HG03060 (cell line): ENCODE data around the gene SNRPA.

Experiments
- ATAC-seq: cut with Tn5 transposase; IDR thresholded peaks from one replicate; pipeline ENCODE4 v1.9.1; 2021; ENCODE audit warnings: low read depth, moderate number of reproducible peaks; ENCODE audit not compliant: unreplicated experiment

SNRPA gene

DNA sequence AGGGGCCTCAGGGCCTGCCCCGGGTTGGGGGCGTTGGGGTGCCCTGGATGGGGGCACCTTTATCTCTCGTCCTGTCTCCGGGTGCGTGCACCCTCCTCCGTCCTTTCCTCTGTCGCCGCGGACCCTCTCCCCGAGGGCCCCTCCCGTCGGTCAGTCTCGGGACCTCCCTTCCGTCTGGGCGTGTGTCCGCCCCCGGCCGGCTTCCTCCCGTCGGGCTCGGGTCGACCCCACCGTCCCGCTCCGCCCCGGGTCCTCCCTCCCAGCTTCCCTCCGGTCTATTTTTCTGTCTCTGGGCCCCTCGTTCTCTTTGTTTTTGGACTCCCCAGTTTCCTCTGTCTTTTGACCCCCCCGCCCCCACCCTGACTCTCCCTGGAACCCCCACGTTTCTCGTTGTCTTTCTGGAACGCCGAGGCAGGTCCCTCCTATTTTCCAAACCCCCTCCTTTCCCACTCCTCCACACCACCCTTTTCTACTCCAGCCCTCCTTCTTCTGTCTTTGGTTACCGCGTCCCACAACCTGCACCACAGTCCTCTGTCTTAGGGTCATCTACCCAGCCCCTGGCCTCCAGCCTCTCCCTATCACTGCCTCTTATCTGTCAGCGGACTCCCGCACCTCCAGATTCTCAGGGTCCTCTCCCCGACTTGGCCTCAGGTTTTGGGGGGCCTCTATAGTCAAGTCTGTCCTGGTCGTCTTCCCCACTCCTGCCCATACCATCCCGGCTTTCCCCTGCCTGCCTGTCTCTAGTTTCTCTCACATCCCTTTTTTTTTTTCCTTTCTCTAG, 48.7 kb downstream of the SNRPA start:
- ATAC-seq = no peak

DNA sequence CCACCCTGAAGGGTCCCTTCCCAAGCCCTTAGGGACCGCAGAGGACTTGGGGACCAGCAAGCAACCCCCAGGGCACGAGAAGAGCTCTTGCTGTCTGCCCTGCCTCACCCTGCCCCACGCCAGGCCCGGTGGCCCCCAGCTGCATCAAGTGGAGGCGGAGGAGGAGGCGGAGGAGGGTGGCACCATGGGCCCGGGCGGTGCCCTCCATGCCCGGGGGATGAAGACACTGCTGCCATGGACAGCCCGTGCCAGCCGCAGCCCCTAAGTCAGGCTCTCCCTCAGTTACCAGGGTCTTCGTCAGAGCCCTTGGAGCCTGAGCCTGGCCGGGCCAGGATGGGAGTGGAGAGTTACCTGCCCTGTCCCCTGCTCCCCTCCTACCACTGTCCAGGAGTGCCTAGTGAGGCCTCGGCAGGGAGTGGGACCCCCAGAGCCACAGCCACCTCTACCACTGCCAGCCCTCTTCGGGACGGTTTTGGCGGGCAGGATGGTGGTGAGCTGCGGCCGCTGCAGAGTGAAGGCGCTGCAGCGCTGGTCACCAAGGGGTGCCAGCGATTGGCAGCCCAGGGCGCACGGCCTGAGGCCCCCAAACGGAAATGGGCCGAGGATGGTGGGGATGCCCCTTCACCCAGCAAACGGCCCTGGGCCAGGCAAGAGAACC, 49.5 kb downstream of the SNRPA start:
- ATAC-seq = no peak

DNA sequence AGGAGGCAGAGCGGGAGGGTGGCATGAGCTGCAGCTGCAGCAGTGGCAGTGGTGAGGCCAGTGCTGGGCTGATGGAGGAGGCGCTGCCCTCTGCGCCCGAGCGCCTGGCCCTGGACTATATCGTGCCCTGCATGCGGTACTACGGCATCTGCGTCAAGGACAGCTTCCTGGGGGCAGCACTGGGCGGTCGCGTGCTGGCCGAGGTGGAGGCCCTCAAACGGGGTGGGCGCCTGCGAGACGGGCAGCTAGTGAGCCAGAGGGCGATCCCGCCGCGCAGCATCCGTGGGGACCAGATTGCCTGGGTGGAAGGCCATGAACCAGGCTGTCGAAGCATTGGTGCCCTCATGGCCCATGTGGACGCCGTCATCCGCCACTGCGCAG, 50.0 kb downstream of the SNRPA start:
- ATAC-seq = no peak

DNA sequence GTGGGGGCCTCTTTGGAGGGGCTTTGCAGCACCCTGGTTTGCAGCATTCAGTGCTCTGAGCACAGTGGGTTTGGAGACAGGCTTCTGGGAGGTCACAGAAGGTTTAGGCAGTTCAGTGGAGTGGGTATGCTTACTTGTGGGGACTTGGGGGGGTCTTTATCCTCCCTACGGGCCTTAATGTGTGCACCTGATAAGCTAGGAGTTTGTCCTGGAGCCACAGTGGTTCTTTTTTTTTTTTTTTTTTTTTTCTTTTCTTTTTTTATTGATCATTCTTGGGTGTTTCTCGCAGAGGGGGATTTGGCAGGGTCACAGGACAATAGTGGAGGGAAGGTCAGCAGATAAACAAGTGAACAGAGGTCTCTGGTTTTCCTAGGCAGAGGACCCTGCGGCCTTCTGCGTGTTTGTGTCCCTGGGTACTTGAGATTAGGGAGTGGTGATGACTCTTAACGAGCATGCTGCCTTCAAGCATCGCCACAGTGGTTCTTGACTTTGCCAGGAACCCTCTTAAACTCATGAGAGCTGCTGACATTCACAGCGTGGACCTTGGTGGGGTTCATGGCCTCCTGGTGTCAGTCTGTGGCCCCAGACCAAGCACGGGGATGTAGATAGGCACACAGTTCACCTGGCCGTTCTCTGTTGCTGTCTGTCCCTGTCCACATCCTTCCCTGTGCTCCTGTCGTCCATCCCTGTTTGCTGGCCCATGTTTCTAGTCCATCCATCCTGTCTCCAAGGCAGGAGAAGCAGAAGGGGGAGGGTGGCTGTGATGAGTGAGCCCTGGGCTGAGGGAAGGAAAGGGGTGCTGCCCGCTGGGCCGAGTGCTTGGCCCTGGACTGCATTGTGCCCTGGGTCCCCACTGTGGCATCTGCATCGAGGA, 50.7 kb downstream of the SNRPA start:
- ATAC-seq = no peak

DNA sequence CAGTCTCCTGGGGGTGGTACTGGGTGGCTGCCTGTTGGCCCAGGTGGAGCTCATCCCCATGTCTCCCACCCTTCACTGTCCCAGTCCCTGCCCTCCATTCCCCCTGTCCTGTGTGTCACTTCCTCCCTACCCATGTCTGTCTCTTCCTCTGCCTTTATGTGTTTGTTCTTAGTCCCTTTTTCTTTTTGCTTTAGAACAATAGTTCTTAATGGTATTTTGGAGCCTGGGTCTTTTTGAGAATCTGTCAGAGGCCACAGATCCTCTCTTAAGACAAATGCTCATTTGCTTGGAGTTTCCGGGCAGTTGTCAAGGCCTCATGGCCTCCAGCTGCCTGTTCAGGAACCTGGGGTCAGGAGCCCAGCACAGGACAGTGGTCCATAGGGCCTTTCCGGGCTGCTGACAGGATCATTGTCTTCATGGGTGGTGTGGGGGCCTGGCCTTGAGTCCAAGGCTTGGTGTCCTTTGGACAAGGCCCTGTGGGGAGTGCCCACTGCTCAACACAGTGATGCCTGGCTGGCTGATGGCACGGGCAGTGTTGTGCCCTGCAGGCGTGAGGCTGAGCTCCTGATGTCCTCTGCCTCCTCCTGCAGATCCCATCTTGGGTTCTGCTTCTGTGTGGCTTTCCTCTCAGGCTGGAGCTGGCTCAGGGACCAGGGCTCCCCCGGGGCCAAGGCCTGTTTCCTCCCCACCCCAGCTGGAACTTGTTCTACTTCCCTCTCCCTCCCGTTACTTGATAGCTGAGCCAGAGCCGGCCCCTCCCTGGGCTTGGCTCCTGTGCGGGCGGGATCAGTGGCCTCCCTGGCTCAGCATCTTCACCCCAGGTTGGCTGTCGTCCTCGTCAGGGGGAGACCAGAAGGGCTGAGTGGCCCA, 51.5 kb downstream of the SNRPA start:
- ATAC-seq = no peak

DNA sequence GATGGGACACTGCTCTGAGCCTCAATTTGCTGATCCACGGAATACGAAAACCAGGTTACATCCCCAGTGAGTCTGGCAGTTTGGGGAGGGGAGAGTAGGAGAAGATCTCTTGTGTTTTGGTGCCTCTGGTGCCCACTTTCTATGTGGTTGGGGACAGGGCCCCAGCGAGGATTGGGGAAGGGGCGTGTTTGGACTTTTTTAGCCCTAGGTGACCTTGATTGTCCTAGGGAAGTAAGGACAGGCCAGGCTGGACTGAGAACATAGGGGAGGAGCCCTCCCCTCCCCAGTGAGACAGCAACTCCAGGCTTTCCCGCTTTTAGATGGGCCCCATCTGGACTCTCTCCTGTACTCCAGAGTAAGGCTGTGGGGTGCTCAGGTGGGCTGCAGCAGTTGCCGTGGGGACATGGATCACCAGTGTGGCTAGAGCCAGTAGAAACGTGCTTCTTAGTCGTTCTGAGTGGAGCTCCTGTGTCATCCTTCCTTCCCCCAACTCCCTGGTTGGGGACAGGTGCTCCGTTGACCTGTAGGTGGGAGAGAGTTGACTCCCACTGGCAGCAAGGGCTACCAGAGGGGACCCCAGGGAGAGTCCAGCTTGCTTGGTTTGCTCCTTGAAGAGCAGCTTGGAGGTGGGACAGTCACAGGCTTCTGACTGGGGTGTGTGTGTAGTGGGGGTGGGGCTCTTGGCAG, 52.3 kb downstream of the SNRPA start:
- no peak for ATAC-seq

DNA sequence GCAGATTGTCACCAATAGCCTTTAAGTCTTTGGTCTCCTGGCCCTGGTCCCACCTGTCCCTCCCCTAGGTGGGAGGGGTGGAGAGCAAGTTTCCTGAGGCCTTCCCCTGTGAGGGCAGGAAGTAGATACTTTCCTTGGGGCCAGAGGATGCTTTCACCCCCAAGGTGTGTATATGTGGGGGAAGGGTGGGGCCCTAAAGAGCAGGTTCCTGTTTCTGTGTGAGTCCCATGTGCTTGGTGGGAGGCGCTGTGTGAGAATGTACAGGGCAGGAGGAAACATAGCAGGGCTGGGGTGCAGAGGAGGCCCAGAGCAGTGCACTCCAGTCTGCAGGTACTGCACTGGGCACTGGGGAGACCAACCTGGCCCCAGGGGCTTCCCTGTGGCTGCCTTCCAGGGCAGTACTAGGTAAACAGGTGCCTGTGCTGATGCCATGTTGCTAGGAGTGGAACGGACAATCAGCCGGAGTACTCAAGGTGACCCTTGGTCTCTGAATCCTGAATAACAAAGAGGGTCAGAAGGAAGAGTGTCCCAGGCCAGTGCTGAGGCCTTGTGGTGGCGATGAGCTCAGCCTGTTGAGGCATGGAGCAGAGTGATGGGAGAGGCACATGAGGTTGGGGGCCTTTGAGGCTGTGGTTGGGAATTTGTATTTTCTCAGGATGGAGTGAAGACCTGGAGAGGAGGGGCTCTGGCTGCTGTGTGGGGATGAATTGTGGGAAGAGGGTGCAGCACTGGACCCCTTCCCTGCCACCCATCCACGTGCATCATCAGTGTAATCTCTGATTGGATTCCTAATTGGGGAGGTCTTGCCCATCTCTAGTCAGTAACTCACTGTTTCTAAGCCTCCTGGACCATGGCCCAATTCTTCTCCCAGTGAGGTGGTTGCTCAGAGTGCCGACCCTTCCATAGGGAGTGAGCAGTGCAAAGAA, 53.1 kb downstream of the SNRPA start:
- no peak for ATAC-seq

DNA sequence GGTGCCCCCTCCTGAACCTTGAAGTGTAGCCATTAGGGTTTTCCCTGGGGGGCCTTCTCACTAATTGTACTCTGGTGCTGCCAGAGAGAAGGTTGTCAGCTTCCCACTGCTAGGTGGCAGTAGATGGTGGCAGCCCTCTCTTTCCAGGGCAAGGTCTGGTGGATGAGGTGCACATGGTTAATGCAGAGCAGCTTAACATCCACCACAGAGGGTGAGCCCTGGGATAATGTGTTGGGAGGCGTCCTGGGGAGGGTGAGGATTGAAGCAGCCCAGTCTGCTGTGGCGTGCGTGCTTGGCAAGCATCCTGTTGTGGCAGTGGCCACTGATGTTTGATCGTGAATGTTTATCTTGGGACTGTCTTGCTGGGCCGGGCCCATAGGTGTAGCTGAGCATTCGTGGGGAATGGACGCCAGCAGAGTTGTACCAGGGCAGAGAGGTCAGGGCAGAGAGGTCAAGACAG, 53.8 kb downstream of the SNRPA start:
- ATAC-seq = no peak

DNA sequence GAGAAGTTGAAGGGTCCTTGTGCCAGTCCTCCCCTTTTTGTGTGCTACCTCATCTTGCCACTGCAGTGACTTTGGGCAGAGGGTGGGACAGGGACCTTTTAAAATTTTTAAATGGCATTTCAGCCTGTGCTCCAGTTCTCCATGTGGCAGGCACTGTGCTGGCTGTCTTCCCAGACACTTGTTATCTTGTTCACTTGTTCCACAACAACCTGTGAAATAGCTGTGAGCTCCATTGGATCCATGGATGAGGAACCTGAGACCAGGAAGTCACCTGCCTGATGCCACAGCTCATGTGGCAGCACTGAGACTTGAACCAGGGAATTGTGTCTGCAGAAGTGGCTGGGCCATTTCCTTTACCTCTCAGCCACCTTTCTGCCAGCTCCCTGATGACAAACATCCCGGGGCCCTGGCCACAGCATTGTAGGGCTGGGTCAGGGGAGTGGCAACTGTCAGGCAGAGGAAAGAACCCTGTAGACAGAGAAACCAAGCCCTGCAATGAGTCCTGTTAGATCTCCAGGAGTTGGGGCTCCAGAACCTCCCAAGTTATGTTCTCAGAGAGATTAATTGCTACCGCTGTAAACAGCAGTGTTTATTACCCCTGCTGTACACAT, 54.4 kb downstream of the SNRPA start:
- ATAC-seq = no peak

DNA sequence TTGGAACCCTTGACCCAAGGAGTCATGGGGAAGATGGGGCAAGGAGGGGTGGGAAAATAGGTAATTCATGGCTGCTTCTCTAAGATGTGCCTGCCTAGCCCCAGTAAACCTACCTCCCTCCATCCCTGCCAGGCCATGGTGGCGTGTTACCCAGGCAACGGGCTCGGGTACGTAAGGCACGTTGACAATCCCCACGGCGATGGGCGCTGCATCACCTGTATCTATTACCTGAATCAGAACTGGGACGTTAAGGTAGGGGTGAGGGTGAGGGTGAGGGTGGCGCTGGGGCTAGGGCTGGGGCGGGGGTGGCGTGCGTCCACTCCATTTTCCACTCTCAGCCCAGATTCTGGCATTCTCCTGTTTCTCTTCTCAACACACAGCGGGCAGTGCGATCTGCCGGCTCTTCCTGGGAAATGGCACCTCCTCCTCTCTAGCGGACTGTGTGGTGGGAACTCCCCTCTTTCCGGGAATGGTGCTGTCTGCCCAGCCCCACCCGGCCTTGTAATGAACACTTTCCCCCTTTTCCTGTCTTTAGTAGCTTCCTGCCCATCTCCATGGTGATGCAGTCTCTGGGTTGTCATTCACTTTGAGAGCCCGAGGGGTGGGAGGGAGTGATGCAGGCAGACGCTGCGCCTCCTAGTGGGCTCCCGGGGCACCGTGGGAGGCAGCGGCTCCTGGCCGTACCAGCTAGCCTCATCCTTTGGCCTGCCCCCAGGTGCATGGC, 55.6 kb downstream of the SNRPA start:
- ATAC-seq = no peak

DNA sequence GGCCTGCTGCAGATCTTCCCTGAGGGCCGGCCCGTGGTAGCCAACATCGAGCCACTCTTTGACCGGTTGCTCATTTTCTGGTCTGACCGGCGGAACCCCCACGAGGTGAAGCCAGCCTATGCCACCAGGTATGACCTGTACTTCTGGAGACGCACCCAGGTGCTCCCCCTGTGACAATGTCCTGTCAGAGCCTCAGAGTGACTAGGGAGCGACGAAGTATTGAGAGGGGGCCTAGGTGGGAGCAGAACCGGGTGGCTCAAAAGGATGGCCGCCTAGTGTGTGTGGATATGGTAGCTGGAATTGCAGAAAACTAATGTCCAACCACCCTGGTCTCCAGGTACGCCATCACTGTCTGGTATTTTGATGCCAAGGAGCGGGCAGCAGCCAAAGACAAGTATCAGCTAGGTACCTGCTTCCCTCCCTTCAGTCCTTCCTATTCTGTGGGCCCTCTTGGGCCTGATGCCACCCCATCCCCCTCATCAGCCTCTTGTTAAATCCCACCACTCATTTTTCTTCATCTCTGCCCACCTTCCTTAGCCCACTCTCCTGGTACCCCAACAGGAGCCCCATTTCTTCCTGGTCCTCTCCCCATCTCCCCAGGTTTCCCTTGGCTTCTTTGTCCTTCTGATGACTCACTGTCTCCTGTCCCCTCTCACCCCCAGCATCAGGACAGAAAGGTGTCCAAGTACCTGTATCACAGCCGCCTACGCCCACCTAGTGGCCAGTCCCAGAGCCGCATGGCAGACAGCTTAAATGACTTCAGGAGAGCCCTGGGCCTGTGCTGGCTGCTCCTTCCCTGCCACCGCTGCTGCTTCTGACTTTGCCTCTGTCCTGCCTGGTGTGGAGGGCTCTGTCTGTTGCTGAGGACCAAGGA, 56.4 kb downstream of the SNRPA start:
- no peak for ATAC-seq

DNA sequence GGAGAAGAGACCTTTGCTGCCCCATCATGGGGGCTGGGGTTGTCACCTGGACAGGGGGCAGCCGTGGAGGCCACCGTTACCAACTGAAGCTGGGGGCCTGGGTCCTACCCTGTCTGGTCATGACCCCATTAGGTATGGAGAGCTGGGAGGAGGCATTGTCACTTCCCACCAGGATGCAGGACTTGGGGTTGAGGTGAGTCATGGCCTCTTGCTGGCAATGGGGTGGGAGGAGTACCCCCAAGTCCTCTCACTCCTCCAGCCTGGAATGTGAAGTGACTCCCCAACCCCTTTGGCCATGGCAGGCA, 57.0 kb downstream of the SNRPA start:
- no peak for ATAC-seq

DNA sequence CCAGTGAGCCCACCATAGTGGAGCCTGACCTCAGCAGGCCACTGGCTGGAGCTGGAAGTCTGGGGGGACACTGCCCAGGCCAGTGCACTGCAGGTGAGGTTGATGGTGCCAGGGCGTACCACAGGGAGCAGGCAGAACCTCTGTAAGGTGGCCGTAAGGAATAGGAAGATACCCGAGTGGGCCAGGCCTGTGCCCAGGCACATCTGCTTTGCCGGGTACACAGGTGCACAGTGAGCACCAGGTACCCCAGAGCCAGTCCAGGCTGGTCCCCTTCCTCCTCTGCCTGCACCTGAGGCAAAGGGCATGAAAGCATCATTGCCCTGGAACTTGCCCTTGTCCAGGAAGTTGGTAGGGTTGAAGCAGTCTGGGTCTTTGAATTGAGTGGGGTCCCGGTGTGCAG, 57.5 kb downstream of the SNRPA start:
- ATAC-seq = no peak

DNA sequence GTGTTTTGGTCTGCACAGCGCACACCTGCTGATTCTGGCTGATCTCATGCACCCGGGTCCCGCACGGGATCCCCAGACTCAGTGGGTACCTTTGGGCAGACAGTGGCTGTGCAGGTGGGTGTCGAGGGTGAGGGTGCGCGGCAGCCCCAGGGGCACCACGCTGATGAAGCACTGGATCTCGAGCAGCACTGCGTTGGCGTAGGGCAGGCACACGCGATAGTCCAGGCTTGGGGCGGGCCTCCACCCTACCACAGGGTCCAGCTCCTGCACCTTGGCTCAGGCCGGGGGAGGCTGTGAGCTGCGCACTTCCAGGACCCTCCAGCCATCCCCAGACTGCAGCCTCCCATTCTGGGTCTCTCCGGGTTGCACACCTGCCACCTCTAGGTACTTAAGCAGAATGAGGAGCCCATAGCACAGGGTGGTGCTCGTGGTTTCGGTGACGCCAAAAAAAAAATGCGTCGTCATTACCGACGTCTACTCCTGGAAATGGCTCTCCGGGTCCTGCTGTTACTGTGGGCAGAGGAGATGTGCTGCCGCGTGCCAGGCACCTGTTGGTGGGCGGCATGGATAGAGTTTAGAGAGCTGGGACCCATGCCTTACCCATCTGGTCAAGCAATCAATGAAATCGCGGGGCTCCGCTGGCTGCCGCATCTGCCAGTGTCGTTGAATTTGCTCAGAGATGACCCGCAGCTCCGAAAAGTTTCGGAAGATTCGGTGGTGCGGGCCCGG, 58.5 kb downstream of the SNRPA start:
- ATAC-seq = no peak

DNA sequence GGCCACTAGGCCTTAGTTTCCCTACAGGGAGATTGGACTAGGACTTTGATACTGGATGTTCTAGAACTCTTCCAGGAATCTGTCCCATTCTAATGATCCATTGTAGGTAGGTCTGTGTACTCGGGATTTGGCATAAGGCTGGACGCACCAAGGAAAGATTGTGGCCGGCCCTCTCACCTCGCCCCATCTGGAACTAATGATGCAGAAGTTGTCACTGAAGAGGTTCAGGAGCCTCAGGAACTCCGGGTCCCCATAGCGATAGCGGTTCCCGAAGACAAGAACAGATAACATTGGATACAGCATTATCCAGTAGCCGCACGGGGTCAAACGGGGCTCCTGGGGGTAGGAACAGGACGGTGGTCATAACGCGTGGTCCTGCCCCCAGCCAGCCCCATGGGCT, 59.2 kb downstream of the SNRPA start:
- ATAC-seq = no peak
